Measurements from ENCODE around the gene OR1M1.

DNA sequence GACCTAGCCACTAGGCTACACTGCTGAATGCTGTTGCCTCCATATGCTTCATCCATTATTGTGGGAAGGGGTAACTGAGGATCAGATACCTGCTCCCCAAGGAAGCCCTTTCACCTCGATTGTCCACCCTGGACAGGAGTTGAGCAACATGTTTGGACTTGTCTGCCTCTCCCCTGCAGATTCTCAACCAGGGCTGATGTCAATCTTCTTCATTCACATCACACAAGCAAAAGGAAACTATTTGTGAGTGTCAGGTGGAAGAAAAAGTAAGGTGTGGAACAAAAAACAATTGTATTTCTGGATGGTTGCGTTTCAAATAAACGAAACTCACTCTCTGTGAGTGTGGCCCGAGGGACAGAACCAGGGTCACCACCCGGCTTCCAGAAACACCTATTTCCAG lies 47.1 kb upstream of the OR1M1 start:
- TF ChIP-seq EZH2 (IDR thresholded peaks at IDR 0.05) (no peak), POLR2AphosphoS5 (IDR thresholded peaks at IDR 0.05; ENCODE audit: borderline replicate concordance, low read depth, low read length) (no peak), FOXP2 (optimal IDR thresholded peaks at IDR 0.05; ENCODE audit: control extremely low read depth, extremely low read length, insufficient read depth) (no peak)
